Coronary artery (tissue), 2 donors: Measurements from ENCODE around the gene GALNTL6.

Experiments
- DNase-seq: peaks from one replicate; pipeline ENCODE4 v3.0.0-alpha.2; 2017; ENCODE audit warnings: low spot score
- H3K27ac ChIP-seq, 2 donors: fragments of 200-600 bp; sonication (generic); one replicate each; pipeline ENCODE4 v1.5.1; 2016 to 2019
- H3K4me3 ChIP-seq: fragments of 200-600 bp; sonication (generic); 2 replicates; pipeline ENCODE4 v1.5.1; 2016; ENCODE audit warnings: mild to moderate bottlenecking, moderate library complexity
- CTCF ChIP-seq: fragments of 200-600 bp; sonication (generic); IDR thresholded peaks from one replicate; pipeline ENCODE4 v1.5.1; 2019; ENCODE audit warnings: antibody characterized with exemption

Gene GALNTL6

GRCh38 chr4:171846232-171846631 is 33.0 kb downstream of the GALNTL6 start:
- TF ChIP-seq CTCF: no peak
- Histone ChIP-seq H3K27ac (no peak overlapping the region), H3K4me3 (no peak overlapping the region)
- DNase-seq: no peak

- DNase-seq: no peak
These were observed 33.7 kb downstream of the GALNTL6 start for GRCh38 chr4:171846893-171847292.

GRCh38 chr4:171847751-171848150 is 34.5 kb downstream of the GALNTL6 start:
- DNase-seq: no peak
- H3K4me3 ChIP-seq: no peak overlapping the region
- H3K27ac ChIP-seq: no peak overlapping the region
- no peak for TF ChIP-seq CTCF

More at GRCh38 chr4:171846893-171847292, 33.7 kb downstream of the GALNTL6 start:
- H3K4me3 ChIP-seq: no peak overlapping the region
- no peak overlapping the region for H3K27ac ChIP-seq
- TF ChIP-seq CTCF: no peak

GRCh38 chr4:171849686-171850222 is 36.5 kb downstream of the GALNTL6 start:
- Histone ChIP-seq H3K27ac (no peak overlapping the region), H3K4me3 (no peak overlapping the region)
- TF ChIP-seq CTCF: no peak
- no peak for DNase-seq

GRCh38 chr4:171851295-171851694 is 38.1 kb downstream of the GALNTL6 start:
- Histone ChIP-seq H3K4me3 (no peak overlapping the region), H3K27ac (no peak overlapping the region)
- no peak for DNase-seq
- no peak for TF ChIP-seq CTCF

- Histone ChIP-seq H3K4me3 (no peak overlapping the region), H3K27ac (no peak overlapping the region)
- TF ChIP-seq CTCF: no peak
- no peak for DNase-seq
These were observed 44.3 kb downstream of the GALNTL6 start for GRCh38 chr4:171857302-171858012.

GRCh38 chr4:171875291-171875690 is 62.1 kb downstream of the GALNTL6 start:
- no peak overlapping the region for H3K4me3 ChIP-seq
- no peak for TF ChIP-seq CTCF
- no peak for DNase-seq
- H3K27ac ChIP-seq: no peak overlapping the region
